Esophagus muscularis mucosa (tissue), 4 donors: ENCODE measurements around the gene RAPGEF1. TPM values are rescaled to one million over a fixed set of nuclear protein-coding genes. Genes with fewer than 3 reads are reported as not detected.

Source experiments
- DNase-seq: peaks from one replicate; pipeline ENCODE4 v3.0.0-alpha.2; 2017; ENCODE audit errors: extremely low spot score
- H3K27ac ChIP-seq, 4 donors: fragments of 200-600 bp; sonication (generic); replicated peaks in 1 of 4; 1 replicate in 3 of 4; 2 replicates in 1 of 4; pipeline ENCODE4 v1.5.1; 2016 to 2019; ENCODE audit warnings: mild to moderate bottlenecking in 1 of 4
- H3K27me3 ChIP-seq, 4 donors: fragments of 200-600 bp; sonication (generic); one replicate each; pipeline versions ENCODE4 v1.5.1 to v1.6.0; 2016 to 2019
- H3K36me3 ChIP-seq, 4 donors: fragments of 200-600 bp; sonication (generic); one replicate each; pipeline ENCODE4 v1.5.1; 2016 to 2019
- H3K4me1 ChIP-seq, 4 donors: fragments of 200-600 bp; sonication (generic); one replicate each; pipeline ENCODE4 v1.5.1; 2016 to 2019
- H3K4me3 ChIP-seq, 4 donors: fragments of 200-600 bp; sonication (generic); 1 replicate in 2 of 4; 2 replicates in 2 of 4; pipeline ENCODE4 v1.5.1; 2016 to 2019; ENCODE audit warnings: mild to moderate bottlenecking in 4 of 4, moderate library complexity in 1 of 4
- H3K9me3 ChIP-seq, 4 donors: fragments of 200-600 bp; sonication (generic); 1 replicate in 3 of 4; 2 replicates in 1 of 4; pipeline ENCODE4 v1.5.1; 2016 to 2019
- CTCF ChIP-seq, 3 experiments: fragments of 200-600 bp in 2 of 3; fragments of 450-650 bp in 1 of 3; sonication (generic) in 2 of 3; IDR thresholded peaks; one replicate each; pipeline ENCODE4 v1.5.1; 2017 to 2019; ENCODE audit warnings: antibody characterized with exemption in 3 of 3, mild to moderate bottlenecking in 2 of 3, moderate library complexity in 1 of 3
- EP300 ChIP-seq: sonication (generic); formaldehyde crosslinking; IDR thresholded peaks from one replicate; pipeline ENCODE4 v1.6.1; 2017; ENCODE audit warnings: antibody characterized with exemption
- POLR2A ChIP-seq: fragments of 450-650 bp; IDR thresholded peaks from one replicate; pipeline ENCODE4 v1.6.1; 2017; ENCODE audit warnings: antibody characterized with exemption, moderate library complexity, mild to moderate bottlenecking, low read depth
- POLR2AphosphoS5 ChIP-seq, 2 donors: sonication (generic); formaldehyde crosslinking; IDR thresholded peaks; one replicate each; pipeline ENCODE4 v1.6.1; 2017; ENCODE audit warnings: antibody characterized with exemption in 2 of 2
- WGBS: methylation state at CpG from one replicate; pipeline ENCODE4 v1.1.5; 2018; 5-methylcytosine and 5-hydroxymethylcytosine counted together
- intact Hi-C: fragments of 100-400 bp; cut with DNase I; formaldehyde crosslinking; loops from one replicate; pipeline ENCODE4 v1.15.1; 2023
- total RNA-seq, 4 donors: library from RNA; depleted of rRNA; stranded (reverse); fragments of >200 nt; gene quantifications; one replicate each; pipeline versions ENCODE4 v1.1.0 to v1.2.1, GENCODE V29; 2016

The RAPGEF1 gene
- total RNA-seq, 4 donors from 2014 or later: 66.6 to 138 (median 101) TPM

- 78% methylated on average over 12 of the region's 17 CpGs for WGBS
- Histone ChIP-seq H3K27ac (no peak overlapping the region), H3K4me3 (no peak overlapping the region), H3K36me3 (peaks cover 35 to 98% (median 96%) of the 10 kb centered on the region in 4 donors), H3K9me3 (no peaks in the 10 kb centered on the region), H3K27me3 (no peaks in the 10 kb centered on the region), H3K4me1 (no peaks in the 10 kb centered on the region)
- DNase-seq: no peak
- intact Hi-C loops: no loop called here
- TF ChIP-seq POLR2A: no peak
- TF ChIP-seq POLR2AphosphoS5 (IDR thresholded peaks at IDR 0.05): peak in 1 of 2 donors; percentile 14
- TF ChIP-seq CTCF (IDR thresholded peaks at IDR 0.05): no peak
- TF ChIP-seq EP300: no peak
Measured at GRCh38 chr9:131598121-131598520, 141.8 kb downstream of the RAPGEF1 start.

- intact Hi-C loops: no loop called here
- TF ChIP-seq POLR2AphosphoS5 (IDR thresholded peaks at IDR 0.05): no peak
- no peak for TF ChIP-seq CTCF (IDR thresholded peaks at IDR 0.05)
- no peak for TF ChIP-seq EP300
- TF ChIP-seq POLR2A: no peak
- Histone ChIP-seq H3K27ac (no peak overlapping the region), H3K27me3 (no peaks in the 10 kb centered on the region), H3K4me3 (no peak overlapping the region), H3K4me1 (no peaks in the 10 kb centered on the region), H3K36me3 (peaks cover 35 to 98% (median 93%) of the 10 kb centered on the region in 4 donors), H3K9me3 (no peaks in the 10 kb centered on the region)
- 90% methylated on average over 7 of the region's 7 CpGs for WGBS
- DNase-seq: no peak
Measured at GRCh38 chr9:131597246-131597645, 142.6 kb downstream of the RAPGEF1 start.

GRCh38 chr9:131596430-131596743 lies 143.5 kb downstream of the RAPGEF1 start:
- no peak overlapping the region for H3K27ac ChIP-seq
- H3K27me3 ChIP-seq: no peaks in the 10 kb centered on the region
- TF ChIP-seq CTCF (IDR thresholded peaks at IDR 0.05) (no peak), POLR2A (no peak), EP300 (no peak), POLR2AphosphoS5 (IDR thresholded peaks at IDR 0.05) (no peak)
- H3K4me3 ChIP-seq: no peak overlapping the region
- peaks cover 43 to 98% (median 90%) of the 10 kb centered on the region in 4 donors for H3K36me3 ChIP-seq
- H3K9me3 ChIP-seq: no peaks in the 10 kb centered on the region
- H3K4me1 ChIP-seq: peaks cover 0 to 3% (median 2%) of the 10 kb centered on the region in 4 donors
- intact Hi-C loops: no loop called here
- no peak for DNase-seq
- WGBS: 100% methylated on average over 3 of the region's 4 CpGs

- Histone ChIP-seq H3K9me3 (no peaks in the 10 kb centered on the region), H3K4me1 (peaks cover 0 to 8% (median 6%) of the 10 kb centered on the region in 4 donors), H3K27ac (no peak overlapping the region), H3K36me3 (peaks cover 44 to 99% (median 89%) of the 10 kb centered on the region in 4 donors), H3K27me3 (no peaks in the 10 kb centered on the region), H3K4me3 (no peak overlapping the region)
- TF ChIP-seq POLR2AphosphoS5 (IDR thresholded peaks at IDR 0.05) (no peak), POLR2A (no peak), CTCF (IDR thresholded peaks at IDR 0.05) (no peak), EP300 (no peak)
- intact Hi-C loops: no loop called here
- DNase-seq: no peak
- WGBS: 79% methylated on average over 14 of the region's 20 CpGs
Measured at GRCh38 chr9:131595696-131596429, 144.0 kb downstream of the RAPGEF1 start.
